GM18511 (cell line): Measurements from ENCODE around the gene CDR2.
"Not testable (repeated sequence)": the region's sequence is repeated elsewhere in the genome, so short reads cannot be mapped to it uniquely, and the experiment has no call there.

Source experiments
- ATAC-seq: cut with Tn5 transposase; IDR thresholded peaks from one replicate; pipeline ENCODE4 v1.9.1; 2021; ENCODE audit warnings: mild to moderate bottlenecking, moderate library complexity; ENCODE audit not compliant: unreplicated experiment

CDR2 gene

DNA sequence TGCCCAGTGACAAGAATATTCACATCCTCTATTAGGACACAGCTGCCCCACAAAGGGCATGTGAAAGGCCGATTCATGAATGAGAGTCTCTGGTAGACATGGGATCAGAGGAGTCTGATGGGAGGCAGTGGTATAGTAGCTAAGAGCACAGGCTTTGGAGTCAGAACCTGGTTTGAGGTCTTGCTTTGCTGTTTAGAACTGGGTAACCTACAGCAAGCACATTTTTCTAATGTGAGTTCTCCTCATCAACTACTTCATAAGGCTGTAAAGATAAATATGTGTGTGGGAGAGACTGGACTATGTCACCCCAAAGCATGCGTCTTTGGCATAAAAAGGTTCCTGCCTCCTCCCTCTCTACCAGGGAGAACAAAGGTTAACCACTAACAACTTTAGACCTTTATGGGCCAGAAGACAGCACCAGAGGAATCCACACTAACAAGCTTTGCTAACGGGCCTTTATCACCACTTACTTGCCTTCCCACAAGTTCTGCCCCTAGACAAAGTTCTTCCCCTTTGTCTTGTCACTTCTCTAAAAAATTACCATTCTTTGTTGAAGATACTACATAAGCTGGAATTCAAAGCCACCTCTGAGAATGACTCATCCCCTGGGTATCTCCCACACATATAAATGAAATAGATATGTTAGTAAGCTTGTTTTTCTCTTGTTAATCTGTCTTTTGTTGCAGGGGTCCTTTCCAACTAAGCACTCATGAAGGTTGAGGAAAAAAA, 21.1 kb downstream of the CDR2 start:
- ATAC-seq = no peak

GRCh38 chr16:22352723-22353122, 21.7 kb downstream of the CDR2 start:
- no peak for ATAC-seq

DNA sequence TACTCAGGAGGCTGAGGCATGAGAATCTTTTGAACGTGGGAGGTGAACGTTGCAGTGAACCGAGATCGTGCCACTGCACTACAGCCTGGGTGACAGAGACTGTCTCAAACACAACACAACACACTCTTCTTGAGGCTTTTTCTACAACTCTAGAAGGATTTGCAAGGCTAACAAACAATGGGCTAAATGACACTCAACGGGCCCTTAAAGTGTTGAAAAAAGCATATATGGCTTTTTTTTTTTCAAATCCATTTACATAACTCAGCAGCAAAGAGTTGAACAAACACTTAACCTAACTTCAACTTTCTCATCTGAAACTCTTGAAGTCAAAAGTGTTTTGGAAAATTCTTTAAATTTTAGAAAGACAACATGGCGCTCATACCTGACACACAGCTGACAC, 22.3 kb downstream of the CDR2 start:
- no peak for ATAC-seq

GRCh38 chr16:22351017-22351416, 23.4 kb downstream of the CDR2 start:
- ATAC-seq = not testable (repeated sequence)

GRCh38 chr16:22348291-22348690, 26.1 kb downstream of the CDR2 start:
- ATAC-seq = no peak

DNA sequence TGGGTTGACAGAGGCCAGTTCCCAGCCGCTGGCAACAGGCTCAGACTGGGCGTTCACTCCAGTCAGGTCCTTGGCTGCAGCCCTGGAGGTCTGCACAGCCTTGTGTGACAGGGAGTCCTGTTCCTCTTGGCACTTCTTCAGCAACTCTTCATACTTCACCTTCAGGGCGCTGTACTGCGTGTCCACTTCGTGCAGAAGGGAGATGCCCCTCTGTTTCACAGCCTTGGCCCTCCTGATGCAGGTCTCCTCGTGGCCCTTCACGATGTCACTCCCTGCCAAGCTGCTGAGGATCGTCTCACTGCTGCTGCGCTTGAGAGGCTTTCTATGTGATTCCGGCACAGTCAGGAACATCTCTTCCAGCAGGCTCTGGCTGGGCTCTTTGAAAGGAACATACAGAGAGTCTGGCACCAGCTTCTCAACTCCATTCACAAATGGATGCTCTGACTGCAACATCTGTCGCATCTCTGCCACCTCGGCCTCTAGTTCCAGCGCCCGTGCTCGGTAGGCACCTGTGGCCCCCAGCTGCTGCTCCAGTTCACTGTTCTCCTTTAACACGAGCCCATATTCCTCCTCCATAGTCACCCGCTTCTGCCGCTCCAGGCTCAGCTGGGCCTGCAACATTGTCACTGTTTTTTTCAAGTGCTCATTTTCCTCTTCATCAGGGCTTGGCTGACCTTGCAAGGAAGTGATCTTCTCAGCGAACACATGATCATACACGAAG, 27.2 kb downstream of the CDR2 start:
- no peak for ATAC-seq

- ATAC-seq = no peak
Measured at GRCh38 chr16:22346483-22346882, 27.9 kb downstream of the CDR2 start.

DNA sequence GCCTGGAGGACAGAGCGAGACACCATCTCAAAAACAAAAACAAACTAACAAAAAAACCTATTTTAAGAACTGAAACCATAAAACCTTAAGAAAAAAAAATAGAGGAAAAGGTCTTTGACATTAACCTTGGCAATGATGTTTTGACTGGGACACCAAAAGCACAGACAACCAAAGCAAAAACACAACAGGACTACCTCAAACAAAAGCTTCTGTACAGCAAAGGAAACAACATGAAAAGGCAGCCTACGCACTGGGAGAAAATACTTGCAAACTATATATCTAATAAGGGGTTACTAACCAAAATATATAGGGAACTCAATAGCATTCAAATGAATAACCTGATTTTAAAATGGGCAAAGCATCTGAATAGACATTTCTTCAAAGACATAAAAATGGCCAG, 32.3 kb downstream of the CDR2 start:
- ATAC-seq = no peak

- no peak for ATAC-seq
Measured at GRCh38 chr16:22340945-22341344, 33.5 kb downstream of the CDR2 start.

GRCh38 chr16:22337849-22338635, 36.4 kb downstream of the CDR2 start:
- no peak for ATAC-seq

GRCh38 chr16:22337045-22337444, 37.4 kb downstream of the CDR2 start:
- no peak for ATAC-seq

DNA sequence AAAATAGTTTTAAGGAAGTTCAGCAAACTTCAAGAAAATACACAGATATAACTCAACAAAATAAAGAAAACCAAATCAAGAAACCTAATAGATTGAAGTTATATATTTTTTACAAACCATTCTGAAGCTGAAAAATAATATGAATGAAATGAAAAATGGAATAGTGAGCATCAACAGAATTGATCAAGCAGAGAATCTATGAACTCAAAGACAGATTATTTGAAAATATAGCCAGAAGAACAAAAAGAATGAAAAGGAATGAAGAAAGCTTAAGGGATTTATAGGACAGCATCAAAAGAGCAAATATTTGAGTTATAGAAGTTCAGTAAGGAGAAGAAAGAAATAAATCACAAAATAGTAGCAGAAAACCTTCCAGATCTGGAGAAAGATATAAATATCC, 37.8 kb downstream of the CDR2 start:
- ATAC-seq = no peak

GRCh38 chr16:22335668-22336246, 38.7 kb downstream of the CDR2 start:
- ATAC-seq = no peak

- ATAC-seq = no peak
Measured at GRCh38 chr16:22333457-22333994, 40.9 kb downstream of the CDR2 start.

DNA sequence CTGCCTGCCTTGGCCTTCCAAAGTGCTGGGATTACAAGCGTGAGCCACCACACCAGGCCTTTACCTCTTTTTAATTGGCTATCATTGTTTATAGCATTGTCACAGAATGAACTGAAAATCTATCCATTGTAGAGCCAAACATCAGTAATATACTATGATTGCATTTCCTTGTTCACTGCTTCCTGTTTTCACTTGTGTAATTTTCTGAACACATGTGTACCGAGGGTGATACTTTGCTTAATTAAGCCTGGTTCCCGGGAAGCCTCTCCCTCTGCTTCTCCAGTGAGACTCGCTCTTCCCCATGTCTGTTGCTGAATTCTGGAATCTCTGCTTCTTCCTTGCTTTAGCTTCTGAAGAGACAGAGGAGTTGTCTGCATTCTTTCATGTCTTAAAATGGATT, 44.1 kb downstream of the CDR2 start:
- no peak for ATAC-seq

DNA sequence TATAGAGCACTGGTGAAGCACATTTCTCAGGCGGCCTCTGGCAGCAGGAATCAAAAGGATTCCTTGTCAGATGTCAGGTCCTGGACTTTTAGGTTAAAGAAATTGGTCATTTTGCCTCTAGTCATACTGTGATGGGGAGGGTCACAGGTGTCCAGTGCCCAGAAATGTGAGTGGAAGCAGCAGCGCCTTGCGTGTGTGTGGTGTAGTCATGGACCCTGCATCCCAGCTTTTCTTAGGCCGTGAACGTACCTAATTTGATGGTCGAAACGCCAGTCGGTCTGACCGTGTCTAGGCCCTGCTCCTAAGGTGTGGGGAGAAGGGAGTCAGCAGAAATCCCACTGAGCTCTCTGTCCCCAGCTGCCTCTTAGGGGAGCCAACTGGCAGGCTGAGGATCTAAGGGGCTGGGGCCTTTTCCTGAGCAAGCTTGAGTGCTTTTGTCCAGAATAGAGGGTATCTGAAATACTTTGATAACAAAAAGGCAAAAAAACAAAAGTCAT, 45.2 kb downstream of the CDR2 start:
- no peak for ATAC-seq

DNA sequence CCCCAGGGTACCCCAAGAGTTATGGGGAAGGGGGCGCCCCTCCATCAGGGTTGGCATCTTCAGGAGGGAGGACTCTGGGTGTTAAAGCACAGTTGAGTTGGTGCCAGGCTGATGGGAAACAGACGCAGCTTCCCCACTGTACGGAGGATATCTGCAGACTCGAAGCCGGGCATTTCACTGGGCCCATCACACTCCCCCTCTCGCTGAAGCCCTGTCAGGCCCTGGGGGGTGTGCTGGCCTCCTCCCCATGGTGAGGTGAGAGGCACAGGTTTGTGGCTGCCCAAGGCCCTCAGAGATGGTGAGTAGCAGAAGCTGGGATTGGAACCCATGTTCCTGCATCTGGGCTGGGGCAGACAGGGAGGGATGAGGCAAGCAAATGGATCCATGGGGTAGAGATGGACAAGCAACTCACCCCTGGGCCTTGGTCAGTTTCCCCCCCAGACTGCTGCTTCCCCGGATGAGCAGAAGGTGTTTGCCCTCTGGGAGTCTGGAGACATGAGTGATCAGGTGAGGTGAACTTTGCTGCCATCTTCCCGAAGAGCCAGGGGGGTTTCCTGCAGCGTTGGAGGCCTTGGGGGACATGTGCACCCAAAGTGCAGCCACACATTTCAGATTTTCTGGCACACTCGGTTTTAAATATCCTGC, 46.2 kb downstream of the CDR2 start:
- ATAC-seq = no peak

DNA sequence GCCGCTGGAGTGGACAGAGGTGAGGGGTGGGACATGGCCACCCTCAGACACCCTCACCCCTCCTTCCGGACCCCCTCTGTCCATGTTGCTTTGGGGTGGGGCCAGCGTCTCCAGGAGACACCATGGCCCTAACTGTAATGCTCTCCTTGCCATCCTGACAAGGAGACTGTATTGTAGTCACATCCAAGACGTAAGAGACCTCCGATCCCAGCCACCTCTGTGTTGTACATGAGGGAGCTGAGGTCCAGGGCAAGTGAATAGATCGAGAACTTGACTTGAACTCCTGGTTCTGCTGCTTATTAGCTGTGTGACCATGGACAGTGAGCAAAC, 47.0 kb downstream of the CDR2 start:
- ATAC-seq = no peak

DNA sequence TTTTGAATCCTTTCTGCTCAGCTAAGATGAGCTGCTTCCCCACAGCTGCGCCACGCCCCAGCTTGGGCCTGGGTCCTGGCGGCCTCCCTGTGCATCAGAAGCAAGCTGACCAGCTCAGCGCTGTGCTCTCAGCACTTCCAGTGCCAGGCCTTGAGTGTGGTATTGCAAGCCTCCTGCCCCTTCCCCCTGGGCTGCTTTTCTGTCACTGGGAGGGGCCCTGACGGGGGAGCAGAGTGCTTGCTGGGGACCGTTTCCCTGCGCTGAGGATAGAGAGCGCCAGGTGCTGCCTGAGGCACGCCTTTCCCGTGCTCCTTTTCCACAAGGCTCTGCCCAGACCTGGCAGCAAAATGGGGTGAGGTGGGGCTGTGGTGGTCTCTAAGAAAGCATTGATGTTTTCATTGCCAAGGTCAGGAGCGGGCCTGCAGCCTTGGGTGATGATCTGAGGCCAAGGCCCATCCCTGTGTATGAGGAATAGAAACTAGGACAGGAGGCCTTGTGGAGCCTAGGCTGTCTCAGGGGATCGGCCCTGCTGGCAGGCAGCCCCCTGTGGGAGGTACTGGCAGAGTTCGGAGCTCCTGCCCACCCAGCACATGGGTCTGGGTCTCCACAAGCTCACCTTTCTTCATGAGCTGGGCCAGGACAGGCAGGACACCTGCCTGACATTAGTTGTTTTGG, 47.5 kb downstream of the CDR2 start:
- no peak for ATAC-seq

GRCh38 chr16:22326369-22326652, 48.1 kb downstream of the CDR2 start:
- ATAC-seq = no peak
